ENCODE data around the gene PYGO2. TPM values are rescaled to one million over a fixed set of nuclear protein-coding genes. Genes with fewer than 3 reads are reported as not detected.

Gene PYGO2, protein sequence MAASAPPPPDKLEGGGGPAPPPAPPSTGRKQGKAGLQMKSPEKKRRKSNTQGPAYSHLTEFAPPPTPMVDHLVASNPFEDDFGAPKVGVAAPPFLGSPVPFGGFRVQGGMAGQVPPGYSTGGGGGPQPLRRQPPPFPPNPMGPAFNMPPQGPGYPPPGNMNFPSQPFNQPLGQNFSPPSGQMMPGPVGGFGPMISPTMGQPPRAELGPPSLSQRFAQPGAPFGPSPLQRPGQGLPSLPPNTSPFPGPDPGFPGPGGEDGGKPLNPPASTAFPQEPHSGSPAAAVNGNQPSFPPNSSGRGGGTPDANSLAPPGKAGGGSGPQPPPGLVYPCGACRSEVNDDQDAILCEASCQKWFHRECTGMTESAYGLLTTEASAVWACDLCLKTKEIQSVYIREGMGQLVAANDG
- 22.4 TPM for total RNA-seq

DNA sequence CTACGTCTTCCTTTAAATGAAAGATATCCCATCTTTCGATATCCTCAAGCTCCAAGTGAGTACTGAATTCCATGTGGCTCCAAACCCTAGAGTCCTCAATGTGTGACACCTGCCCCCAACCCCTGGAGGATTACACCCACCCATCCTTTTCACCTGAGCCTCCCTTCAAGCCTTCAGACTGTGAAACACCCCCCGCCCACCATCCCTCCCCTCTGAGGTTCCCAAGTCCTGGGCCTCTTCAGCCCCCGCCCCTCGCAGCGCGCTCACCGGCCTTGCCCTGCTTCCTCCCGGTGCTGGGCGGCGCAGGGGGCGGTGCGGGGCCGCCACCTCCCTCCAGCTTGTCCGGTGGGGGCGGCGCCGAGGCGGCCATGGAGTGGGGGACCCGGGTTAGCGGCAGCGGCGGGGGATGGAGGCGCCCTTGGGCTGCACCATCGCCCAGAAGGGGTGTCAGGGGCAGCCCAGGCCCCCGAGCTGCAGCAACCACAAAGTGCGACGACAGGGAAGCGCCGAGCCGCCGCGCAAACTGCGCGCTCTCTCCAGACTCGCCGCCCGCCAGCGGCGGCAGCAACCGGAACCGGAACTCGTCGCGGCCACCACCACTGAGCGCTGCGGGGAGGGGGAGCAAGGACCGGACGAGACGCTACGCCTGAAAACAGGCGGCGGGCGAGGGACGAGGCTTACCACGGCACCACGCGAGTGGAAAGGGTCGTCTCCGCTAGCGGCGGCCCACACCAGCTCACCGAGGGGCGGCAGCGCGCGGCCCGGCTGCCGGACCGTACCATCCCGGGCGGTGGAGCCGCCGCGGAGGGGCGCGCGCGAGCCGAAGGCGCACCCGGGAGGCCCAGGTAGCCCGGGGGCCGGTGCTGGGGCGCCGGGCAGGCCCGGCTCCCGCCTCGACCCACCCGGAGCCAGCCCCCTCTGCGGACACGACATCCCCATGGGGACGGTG lies at the start of gene PYGO2:
Gene PYGO2 (minus strand): TSS at position 576 of the 949 bp plus-strand sequence. CDS start 206 bp downstream, at position 370.

DNA sequence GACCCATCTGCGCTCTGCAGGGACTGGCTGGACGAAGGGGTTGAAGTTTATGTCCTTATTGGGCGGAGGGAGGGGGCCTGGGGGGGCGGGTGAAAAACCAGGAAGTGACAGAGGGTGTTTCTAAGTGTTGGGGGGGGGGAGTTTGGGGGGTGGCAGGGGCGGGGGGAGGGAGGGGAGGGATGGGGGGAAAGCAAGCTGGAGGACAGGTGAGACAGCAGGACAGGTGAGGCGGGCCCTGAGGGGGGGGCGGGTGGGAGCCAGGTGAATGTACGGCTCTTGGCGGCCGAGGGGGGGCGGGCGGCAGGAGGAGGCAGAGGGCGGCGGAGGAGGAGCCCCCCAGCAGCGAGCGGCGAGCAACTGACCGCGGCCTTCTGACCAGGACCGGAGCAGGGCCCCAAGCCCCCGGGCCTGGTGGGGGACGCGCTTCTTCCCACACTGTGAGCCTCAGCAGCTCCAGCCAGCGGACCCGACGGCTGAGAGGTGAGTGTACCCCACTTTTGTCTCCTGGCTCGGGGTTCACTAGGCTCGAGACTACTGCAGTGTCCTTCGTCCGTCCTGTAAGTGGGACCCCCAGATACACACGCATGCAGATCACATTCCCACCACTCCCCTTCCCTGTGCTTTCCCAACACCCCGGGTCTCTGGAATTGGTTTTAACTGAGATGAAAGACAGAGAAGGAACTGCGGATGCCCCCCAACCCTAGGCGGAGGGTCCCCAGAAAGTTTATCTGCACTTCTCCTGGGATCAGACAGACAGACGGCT lies 41.1 kb upstream of the PYGO2 start, which contains the start of gene ZBTB7B:
Gene ZBTB7B (plus strand): TSS at position 339 of the 763 bp plus-strand sequence. CDS start 11,859 bp downstream, outside the sequence.

DNA sequence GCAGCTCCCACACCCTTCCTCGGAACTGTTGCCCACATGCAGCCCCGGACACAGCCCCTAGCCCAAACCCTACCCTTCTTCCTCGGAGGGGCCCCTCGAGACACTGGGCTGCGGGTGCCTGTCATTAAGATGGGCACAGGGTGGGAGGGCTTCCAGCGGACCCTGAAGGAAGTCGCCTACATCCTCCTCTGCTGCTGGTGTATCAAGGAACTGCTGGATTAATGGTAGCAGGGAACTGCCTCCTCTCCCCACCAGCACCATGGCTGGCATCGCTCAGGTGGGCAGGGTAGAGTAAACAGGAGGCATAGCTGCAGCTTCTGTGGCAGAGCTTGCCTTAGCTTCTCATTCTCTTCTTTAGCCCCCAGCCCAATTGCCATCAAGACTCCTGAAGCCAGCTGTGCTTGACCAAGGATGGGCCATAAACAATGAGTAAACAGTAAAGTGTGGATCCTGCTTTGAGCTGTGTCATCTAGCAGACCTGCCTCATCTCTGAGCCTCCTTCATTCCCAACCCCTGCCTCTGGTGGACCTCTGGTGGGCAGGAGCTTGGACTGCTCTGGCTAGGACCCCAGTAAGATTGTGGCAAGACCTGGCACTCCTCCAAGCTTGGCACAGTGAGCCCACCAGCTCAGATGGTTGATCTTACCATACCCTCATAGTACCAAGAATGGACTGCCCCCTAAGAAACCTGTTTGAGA lies 32.1 kb upstream of the PYGO2 start, which contains the start of gene LENEP:
Gene LENEP (plus strand): TSS at position 15 of the 697 bp plus-strand sequence. CDS start 22 bp downstream, at position 37.

DNA sequence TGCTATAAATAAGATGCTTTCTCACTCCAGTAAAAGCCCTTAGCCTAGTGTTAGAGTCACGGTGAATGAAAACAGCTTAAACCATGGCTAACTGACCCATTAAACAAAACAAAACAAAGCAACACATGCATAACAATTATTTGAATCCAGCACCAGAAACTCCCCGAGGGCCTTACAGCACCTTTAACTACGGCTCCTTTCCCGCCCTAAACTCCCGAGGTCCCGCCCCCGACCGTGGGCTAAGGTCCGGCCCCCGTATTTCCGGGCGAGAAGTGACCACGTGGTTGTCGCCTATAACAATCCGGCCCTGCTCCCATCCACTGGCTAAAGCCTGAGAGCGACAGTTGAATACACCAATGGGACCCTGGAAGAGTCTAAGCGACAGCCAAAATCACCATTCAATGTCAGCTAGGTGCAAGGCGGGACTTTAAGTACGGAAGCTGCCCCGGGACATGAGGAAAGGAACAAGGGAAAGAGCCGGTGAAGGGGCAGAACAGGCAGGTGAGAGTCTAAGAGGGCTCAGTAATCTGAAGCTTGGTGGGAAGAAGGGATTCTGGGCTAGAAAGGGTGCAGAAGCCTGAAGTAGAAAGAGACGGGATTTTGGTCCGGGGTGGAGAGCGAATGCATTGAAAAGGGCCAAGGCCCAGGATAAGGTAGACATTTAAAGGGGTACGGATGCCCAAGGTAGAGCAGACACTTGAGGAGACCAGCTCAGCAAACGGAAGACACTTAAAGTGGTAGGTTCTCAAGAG lies 21.5 kb upstream of the PYGO2 start, which contains the start of gene FLAD1:
Gene FLAD1 (plus strand): TSS at position 448 of the 752 bp plus-strand sequence. CDS start 351 bp downstream, outside the sequence.

DNA sequence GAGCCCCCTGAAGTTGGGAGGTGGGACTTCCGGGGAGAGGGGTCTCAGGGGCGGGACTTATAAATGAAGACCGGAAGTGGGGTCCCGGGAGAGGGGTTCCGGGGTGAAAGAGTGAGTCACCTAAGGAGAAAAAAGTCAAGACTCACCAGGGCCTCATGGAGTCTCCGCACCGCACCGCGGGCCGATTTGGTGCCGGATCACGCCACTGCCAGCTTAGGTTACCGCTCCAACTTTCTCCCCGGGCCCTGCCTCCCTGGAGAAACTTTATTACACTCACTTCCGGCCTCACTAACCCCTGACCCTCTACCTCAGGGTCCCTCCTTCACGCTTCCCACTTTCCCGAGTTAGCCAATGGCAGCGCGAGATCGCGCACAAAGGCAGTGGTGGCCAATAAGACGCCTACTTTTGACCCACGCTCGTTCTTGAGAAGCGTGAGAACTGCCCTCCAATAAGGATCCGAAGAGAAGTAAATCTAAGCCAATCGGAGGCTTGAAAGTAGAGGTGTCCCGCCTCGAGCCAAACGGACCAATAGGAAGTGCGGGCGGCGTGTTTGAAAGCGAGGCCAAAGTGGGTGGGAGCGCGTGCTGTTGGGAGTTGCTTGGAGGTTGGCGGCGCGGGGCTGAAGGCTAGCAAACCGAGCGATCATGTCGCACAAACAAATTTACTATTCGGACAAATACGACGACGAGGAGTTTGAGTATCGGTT lies 12.7 kb upstream of the PYGO2 start, which contains the start of gene CKS1B:
Gene CKS1B (plus strand): TSS at position 580 of the 706 bp plus-strand sequence. CDS start 65 bp downstream, at position 645.

DNA sequence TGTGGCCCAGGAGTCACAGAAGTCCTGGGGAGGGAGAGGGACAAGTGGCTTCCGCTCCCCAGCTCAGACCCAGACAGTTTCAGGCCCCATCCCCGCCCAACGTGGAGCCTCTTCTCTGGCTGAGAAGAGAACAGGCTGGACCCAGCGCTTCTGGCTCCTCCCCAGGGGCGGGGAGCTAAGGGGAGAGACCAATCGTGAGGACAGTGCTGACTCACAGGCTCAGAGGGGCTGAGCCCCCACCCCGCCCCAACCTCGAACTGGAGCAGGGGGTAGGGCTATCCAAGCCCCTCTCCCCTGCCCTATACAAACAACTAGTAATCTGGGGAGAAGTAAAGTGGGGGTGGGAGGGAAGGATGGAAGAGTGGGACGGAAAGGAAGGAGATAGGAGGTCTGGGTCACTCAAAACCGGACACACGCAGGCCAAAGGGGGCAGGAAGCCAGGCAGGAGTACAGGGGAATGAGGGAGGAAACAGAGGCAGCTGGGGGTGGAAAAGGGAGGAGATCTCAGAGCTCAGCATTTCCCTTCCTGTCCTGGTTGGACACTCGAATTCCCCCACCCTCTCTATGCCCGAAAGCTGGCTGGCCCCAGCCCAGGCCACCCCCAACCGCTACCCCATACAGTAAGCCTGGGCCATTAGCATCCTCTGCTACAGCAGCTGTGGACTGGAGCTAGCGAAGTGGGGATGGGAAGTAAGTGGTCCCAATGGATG lies 9.2 kb upstream of the PYGO2 start, which contains the start of gene SHC1:
Gene SHC1 (minus strand): TSS at position 117 of the 710 bp plus-strand sequence. CDS start 221 bp downstream, outside the sequence.

DNA sequence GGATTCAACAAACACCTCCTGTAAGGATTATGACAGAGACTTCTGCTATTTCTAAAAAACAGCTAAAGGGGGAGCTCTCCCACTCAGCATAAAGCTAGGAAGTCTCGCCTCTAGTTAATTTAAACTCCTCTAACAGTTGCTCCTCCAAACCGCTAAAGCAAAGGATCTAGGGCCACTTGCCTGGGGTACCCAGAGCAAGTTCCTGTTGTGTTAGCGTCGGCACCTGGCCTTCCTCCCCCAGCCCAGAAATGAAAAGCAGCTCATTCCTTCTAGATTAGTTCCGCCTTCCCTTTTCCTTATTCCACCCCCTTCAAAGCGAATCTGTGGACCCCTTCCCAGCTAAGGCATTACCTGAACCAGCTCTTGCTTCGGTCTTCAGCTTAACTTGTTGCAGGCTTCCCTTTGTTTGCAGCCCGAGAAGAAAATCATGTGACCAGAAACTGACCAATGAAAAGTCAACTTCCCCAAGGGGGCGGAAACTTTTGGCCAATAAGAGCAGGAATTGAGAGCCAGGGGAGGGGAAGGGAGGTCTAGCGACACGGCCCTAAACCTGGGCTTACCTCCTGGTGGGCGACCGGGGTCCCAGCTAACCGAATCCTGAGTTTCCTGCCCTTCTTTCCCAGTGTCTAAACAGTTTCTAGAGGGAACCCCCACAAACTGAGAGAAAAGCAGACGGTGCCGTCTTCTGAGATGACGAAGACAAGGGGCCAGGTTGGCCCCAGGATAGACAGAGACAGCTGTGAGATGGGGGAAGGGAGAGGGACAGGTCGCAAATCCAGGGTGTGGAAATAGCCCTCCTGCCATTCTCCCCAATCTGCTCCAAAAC lies 5.7 kb downstream of the PYGO2 start, which contains the start of gene PBXIP1:
Gene PBXIP1 (minus strand): TSS at position 382 of the 826 bp plus-strand sequence. CDS start 2,378 bp downstream, outside the sequence.

DNA sequence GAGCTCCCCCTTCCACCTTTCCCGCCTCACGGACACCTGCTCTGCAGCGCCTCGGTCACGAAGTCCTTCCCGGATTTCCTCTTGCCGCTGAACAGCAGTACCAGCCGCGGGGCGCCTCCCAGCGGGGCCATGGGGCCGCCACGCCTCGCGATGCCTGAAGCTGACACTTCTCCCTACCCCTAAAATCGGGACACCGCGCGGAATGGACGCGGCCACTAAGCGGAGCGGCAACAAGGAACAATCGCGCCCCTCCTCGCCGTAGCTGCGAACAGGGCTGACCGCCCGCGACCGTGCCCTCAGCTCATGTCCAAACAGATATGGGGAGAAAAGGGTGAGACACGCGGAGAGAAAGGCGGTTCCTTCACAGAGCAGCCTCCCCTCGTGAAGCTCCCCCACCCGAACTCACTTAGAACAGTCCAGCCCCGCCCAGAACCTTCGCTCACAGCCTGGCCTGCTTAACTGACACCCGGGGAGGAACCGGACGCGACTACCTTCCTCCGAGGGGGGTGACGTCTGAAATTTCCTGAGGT lies 25.0 kb downstream of the PYGO2 start, which contains the start of gene PMVK:
Gene PMVK (minus strand): TSS at position 165 of the 530 bp plus-strand sequence. CDS start 34 bp downstream, at position 131.

Small RNA genes within 50 kb of the gene (small RNA-seq; reads per million reads assigned to genes)
- gene MIR4258 (ENCODE audit: low replicate concordance) (not detected), gene RF00017 (ENCODE audit: low replicate concordance) (not detected)

Other genes with a start within 250 kb of the PYGO2 start
- 5.3 TPM for gene KCNN3, start 91.5 kb downstream of the PYGO2 start, total RNA-seq
- gene PMVK, start 25.1 kb downstream of the PYGO2 start, total RNA-seq: 15.4 TPM
- 122 TPM for gene PBXIP1, start 5.7 kb downstream of the PYGO2 start, total RNA-seq
- gene SHC1, start 9.0 kb upstream of the PYGO2 start, total RNA-seq: 56.2 TPM
- 33.5 TPM for gene CKS1B, start 12.9 kb upstream of the PYGO2 start, total RNA-seq
- 18.3 TPM for gene FLAD1, start 21.6 kb upstream of the PYGO2 start, total RNA-seq
- not detected for gene LENEP, start 31.8 kb upstream of the PYGO2 start, total RNA-seq
- 18.6 TPM for gene ZBTB7B, start 41.0 kb upstream of the PYGO2 start, total RNA-seq
- 0.53 TPM for gene DCST2, start 72.0 kb upstream of the PYGO2 start, total RNA-seq
- gene DCST1, start 72.0 kb upstream of the PYGO2 start, total RNA-seq: not detected
- gene ADAM15, start 89.5 kb upstream of the PYGO2 start, total RNA-seq: 49.9 TPM
- gene EFNA4, start 102.0 kb upstream of the PYGO2 start, total RNA-seq: 11.8 TPM
- 6.0 TPM for gene EFNA3, start 117.1 kb upstream of the PYGO2 start, total RNA-seq
- 74.2 TPM for gene EFNA1, start 166.1 kb upstream of the PYGO2 start, total RNA-seq
- 33.7 TPM for gene SLC50A1, start 174.1 kb upstream of the PYGO2 start, total RNA-seq
- 33.9 TPM for gene DPM3, start 178.7 kb upstream of the PYGO2 start, total RNA-seq
- gene KRTCAP2, start 211.5 kb upstream of the PYGO2 start, total RNA-seq: 80.7 TPM
- gene TRIM46, start 212.1 kb upstream of the PYGO2 start, total RNA-seq: 2.3 TPM
- 27.5 TPM for gene THBS3, start 246.1 kb upstream of the PYGO2 start, total RNA-seq
- gene MTX1, start 246.9 kb upstream of the PYGO2 start, total RNA-seq: 41.6 TPM

Data from metanephros (tissue), 2 donors.